ENCODE measurements around the gene TGFB1.
"Not testable (repeated sequence)": the region's sequence is repeated elsewhere in the genome, so short reads cannot be mapped to it uniquely, and the experiment has no call there.

The TGFB1 gene

GRCh38 chr19:41369769-41370168 lies 16.0 kb upstream of the TGFB1 start:
- DNase-seq (ENCODE audit: low read depth): no peak

GRCh38 chr19:41367848-41368301 lies 14.2 kb upstream of the TGFB1 start:
- no peak for DNase-seq (ENCODE audit: low read depth)

GRCh38 chr19:41366089-41366488 lies 12.4 kb upstream of the TGFB1 start:
- DNase-seq (ENCODE audit: low read depth): no peak

- DNase-seq (ENCODE audit: low read depth): no peak
Observed at GRCh38 chr19:41364524-41365391, 11.0 kb upstream of the TGFB1 start.

GRCh38 chr19:41363753-41364523 lies 10.2 kb upstream of the TGFB1 start, which contains the start of gene B9D2:
B9D2 (minus strand) TSS chr19:41364149; CDS start chr19:41363519, 630 bp downstream.
- peak; percentile 95 for DNase-seq (ENCODE audit: low read depth)

GRCh38 chr19:41363371-41363752 lies 9.6 kb upstream of the TGFB1 start:
- no peak for DNase-seq (ENCODE audit: low read depth)

GRCh38 chr19:41362143-41362847 lies 8.6 kb upstream of the TGFB1 start:
- DNase-seq (ENCODE audit: low read depth): no peak

GRCh38 chr19:41359741-41360140 lies 6.0 kb upstream of the TGFB1 start:
- DNase-seq (ENCODE audit: low read depth): no peak

- DNase-seq (ENCODE audit: low read depth): no peak
Observed at GRCh38 chr19:41357746-41358145, 4.0 kb upstream of the TGFB1 start.

GRCh38 chr19:41356984-41357739 lies 3.4 kb upstream of the TGFB1 start:
- no peak for DNase-seq (ENCODE audit: low read depth)

- no peak for DNase-seq (ENCODE audit: low read depth)
Observed at GRCh38 chr19:41355802-41356201, 2.1 kb upstream of the TGFB1 start.

- DNase-seq (ENCODE audit: low read depth): no peak
Observed at GRCh38 chr19:41355035-41355434, 1.3 kb upstream of the TGFB1 start.

- DNase-seq (ENCODE audit: low read depth): no peak
Observed at GRCh38 chr19:41354343-41354953, 726 bp upstream of the TGFB1 start.

- DNase-seq (ENCODE audit: low read depth): peak; percentile 75
Observed at GRCh38 chr19:41352609-41353465, 885 bp downstream of the TGFB1 start.

GRCh38 chr19:41352279-41352608 lies 1.5 kb downstream of the TGFB1 start:
- no peak for DNase-seq (ENCODE audit: low read depth)

GRCh38 chr19:41351339-41352245 lies 2.1 kb downstream of the TGFB1 start:
- DNase-seq (ENCODE audit: low read depth): peak; percentile 83

GRCh38 chr19:41350735-41351338 lies 2.9 kb downstream of the TGFB1 start:
- no peak for DNase-seq (ENCODE audit: low read depth)

- not testable (repeated sequence) for DNase-seq (ENCODE audit: low read depth)
Observed at GRCh38 chr19:41346916-41347315, 6.8 kb downstream of the TGFB1 start.

GRCh38 chr19:41344162-41344561 lies 9.6 kb downstream of the TGFB1 start:
- DNase-seq (ENCODE audit: low read depth): no peak
